Duodenal mucosa (tissue), 2 donors: ENCODE results near the gene RING1.

Source experiments
- H3K27ac ChIP-seq: one replicate; pipeline ENCODE4 v1.7.0; 2013; ENCODE audit warnings: low read depth, low read length
- H3K27me3 ChIP-seq, 2 donors: one replicate each; pipeline ENCODE4 v1.7.0; 2013; ENCODE audit warnings: low read length in 2 of 2, control low read depth in 1 of 2; ENCODE audit not compliant: insufficient read depth in 2 of 2, control insufficient read depth in 1 of 2
- H3K36me3 ChIP-seq, 2 donors: one replicate each; pipeline ENCODE4 v1.7.0; 2013; ENCODE audit warnings: low read length in 2 of 2, control low read depth in 1 of 2; ENCODE audit not compliant: insufficient read depth in 2 of 2, control insufficient read depth in 1 of 2
- H3K4me1 ChIP-seq, 2 donors: one replicate each; pipeline ENCODE4 v1.7.0; 2013; ENCODE audit warnings: low read length in 2 of 2, control low read depth in 1 of 2; ENCODE audit not compliant: insufficient read depth in 2 of 2, control insufficient read depth in 1 of 2
- H3K4me3 ChIP-seq, 2 donors: one replicate each; pipeline ENCODE4 v1.7.0; 2013; ENCODE audit warnings: low read length in 2 of 2, low read depth in 1 of 2
- H3K9ac ChIP-seq, 2 donors: one replicate each; pipeline ENCODE4 v1.7.0; 2013; ENCODE audit warnings: low read length in 2 of 2, low read depth in 1 of 2
- H3K9me3 ChIP-seq, 2 donors: one replicate each; pipeline ENCODE4 v1.7.0; 2013; ENCODE audit warnings: low read length in 2 of 2, control low read depth in 1 of 2; ENCODE audit not compliant: control insufficient read depth in 1 of 2

Gene RING1

DNA sequence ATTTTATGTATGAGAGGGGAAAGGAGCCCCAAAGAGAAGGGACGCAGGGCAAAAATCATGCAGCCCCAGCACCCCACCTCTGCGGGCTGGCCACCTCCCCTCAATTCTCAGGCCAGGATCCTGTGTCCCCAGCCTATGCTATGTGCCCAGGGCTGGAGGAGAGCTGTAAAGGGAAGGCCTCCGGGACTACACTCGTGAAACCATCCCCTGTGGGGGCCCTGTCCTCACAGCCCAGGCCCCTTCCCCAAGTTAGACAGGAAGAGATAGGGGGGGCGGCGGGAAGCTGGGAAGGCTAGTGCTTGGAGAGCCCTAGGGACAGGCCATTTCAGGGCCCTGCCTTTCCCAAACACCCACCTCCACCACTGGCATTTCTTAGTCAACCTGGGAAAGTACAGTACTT lies 14.7 kb upstream of the RING1 start:
- Histone ChIP-seq H3K4me1 (peaks cover 20 to 23% of the 10 kb centered on the region in 2 donors), H3K36me3 (peaks cover 27 to 34% of the 10 kb centered on the region in 2 donors), H3K27me3 (peaks cover 12 to 37% of the 10 kb centered on the region in 2 donors), H3K9me3 (no peaks in the 10 kb centered on the region), H3K27ac (no peak overlapping the region), H3K9ac (no peak overlapping the region), H3K4me3 (no peak overlapping the region)

DNA sequence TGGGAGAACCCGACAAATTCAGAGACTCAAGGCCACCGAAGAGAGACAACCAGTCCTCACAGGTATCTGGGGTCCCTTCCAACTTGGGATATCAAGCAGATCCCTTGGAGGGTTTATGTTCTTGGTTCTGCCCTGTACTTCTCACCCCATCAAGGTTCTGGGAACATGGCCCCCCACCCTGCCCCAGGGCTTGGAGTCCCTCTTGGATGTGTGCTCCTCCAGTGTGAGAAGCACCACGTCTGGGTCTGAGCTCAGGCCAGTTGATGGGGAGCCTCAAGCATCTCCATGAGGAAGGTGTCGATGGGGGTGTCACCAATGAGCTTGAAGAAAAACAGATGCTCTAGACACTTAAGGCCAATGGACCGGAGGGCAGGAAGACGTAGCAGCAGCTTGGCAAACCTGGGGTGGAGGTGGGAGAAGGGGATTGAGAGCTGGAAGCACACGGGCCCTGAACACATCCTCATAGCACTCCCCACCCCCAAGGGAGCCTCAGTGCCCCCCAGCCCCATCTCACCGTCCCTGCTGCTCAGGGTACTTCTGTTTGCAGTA lies 13.8 kb upstream of the RING1 start:
- Histone ChIP-seq H3K36me3 (peaks cover 27 to 34% of the 10 kb centered on the region in 2 donors), H3K4me1 (peaks cover 27% of the 10 kb centered on the region in 2 donors), H3K27me3 (peaks cover 12 to 33% of the 10 kb centered on the region in 2 donors), H3K27ac (no peak overlapping the region), H3K4me3 (no peak overlapping the region), H3K9ac (no peak overlapping the region), H3K9me3 (no peaks in the 10 kb centered on the region)

DNA sequence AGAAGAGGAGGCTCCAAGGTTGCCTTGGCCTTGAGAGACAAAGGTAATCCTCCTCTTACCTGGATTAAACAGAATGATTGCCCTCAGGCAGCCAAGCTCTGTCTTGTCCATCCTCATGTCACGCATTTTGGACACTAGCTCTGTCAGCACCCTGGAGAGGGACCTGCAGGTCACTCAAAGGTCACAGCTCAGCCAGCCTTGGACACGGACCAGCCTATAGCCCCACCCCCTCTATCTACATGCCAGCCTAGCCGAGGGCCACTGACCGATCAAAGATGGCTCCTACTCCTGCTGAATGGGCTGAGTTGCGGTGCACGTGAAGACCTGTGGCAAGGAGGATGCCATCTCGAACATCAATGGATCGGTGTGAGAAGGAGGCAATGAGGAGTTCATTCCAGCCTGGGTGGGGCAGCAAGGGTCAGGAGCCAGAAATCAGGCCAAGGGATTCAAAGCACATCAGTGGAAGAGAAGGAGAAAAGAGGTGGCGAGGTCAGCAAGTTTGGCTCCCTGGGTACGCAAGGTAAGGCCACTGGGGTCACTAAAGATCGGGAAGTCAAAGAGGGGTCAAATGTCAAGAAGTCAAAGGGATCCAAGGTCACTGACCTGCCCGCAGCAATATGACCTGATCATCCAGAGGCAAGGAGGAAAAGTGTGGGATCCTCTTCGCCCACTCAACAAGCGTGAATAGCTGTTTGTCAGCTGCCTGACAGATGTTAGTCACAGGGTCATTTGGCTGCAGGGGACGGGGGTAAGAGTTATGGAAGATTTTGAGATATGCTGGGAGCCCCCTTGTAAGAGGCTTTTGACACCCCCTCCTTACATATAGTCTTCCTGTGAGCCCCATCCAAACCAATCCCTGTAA lies 12.8 kb upstream of the RING1 start:
- Histone ChIP-seq H3K9me3 (no peaks in the 10 kb centered on the region), H3K27me3 (peaks cover 12 to 23% of the 10 kb centered on the region in 2 donors), H3K4me3 (no peak overlapping the region), H3K9ac (no peak overlapping the region), H3K4me1 (peaks cover 29% of the 10 kb centered on the region in 2 donors), H3K36me3 (peaks cover 27 to 34% of the 10 kb centered on the region in 2 donors), H3K27ac (no peak overlapping the region)

DNA sequence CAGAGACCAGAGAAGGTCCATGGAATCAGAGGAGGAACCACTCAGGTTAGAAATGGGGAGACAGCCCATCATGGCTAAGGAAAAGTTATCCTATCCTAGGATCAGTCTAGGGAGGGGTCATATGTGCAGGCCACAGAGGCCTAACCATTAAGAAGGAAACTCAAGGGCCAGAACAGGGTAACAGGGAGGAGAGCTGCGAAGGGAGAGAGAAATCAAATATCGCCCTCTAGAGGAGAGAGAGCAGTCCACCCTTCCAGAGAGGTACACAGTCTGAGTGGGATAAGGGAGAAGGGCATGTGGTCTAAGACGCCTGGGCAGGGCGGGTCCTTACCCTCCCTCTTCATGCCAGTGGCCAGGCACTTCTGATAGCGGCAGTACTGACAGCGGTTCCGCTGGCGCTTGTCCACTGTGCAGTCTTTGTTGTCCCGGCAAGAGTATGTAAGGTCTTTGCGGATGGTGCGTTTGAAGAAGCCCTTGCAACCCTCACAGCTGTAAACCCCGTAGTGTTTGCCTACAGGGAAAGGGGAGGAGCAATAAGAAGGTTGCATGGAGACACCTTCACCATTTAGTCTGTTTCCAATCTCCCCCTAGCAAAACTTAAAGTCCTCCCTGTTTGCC lies 10.8 kb upstream of the RING1 start:
- H3K4me3 ChIP-seq, result no peak overlapping the region
- peaks cover 0 to 5% of the 10 kb centered on the region in 2 donors for H3K27me3 ChIP-seq
- no peak overlapping the region for H3K27ac ChIP-seq
- H3K36me3 ChIP-seq, result peaks cover 36 to 42% of the 10 kb centered on the region in 2 donors
- peaks cover 36 to 38% of the 10 kb centered on the region in 2 donors for H3K4me1 ChIP-seq
- no peaks in the 10 kb centered on the region for H3K9me3 ChIP-seq
- peak overlapping the region in 1 of 2 donors; percentile 5 for H3K9ac ChIP-seq

DNA sequence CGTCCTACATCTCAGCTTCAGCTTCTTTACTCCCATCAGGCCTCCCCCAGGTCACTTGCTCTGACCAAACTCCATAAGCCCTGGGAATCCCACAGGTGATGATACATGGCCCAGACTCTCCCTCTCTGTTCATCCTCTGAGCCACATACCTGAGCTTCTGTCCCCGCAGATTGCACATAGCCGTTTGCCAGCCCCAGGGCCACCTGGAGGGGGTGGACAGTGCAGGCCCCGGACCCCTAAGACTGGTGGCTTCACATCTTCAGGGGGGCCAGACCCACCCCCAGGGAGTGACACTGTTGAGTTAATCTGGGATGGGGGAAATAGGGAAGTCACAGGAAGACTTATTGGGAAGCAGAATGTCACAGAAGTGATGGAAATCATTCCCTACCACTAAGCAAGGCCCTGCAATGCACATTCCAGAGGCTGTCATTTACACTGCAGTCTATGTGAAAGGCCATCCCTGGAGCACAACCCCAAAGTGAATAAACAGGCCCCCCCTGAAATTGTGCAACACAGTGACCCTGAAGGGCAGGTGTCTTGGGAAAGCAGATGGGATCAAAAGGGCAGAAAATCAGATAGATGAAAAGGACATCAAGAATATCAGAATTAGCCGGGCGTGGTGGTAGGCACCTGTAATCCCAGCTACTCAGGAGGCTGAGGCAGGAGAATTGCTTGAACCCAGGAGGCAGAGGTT lies 10.0 kb upstream of the RING1 start:
- Histone ChIP-seq H3K9me3 (no peaks in the 10 kb centered on the region), H3K9ac (no peak overlapping the region), H3K27me3 (no peaks in the 10 kb centered on the region), H3K4me3 (no peak overlapping the region), H3K4me1 (peaks cover 38 to 39% of the 10 kb centered on the region in 2 donors), H3K27ac (no peak overlapping the region), H3K36me3 (peaks cover 44 to 50% of the 10 kb centered on the region in 2 donors)

DNA sequence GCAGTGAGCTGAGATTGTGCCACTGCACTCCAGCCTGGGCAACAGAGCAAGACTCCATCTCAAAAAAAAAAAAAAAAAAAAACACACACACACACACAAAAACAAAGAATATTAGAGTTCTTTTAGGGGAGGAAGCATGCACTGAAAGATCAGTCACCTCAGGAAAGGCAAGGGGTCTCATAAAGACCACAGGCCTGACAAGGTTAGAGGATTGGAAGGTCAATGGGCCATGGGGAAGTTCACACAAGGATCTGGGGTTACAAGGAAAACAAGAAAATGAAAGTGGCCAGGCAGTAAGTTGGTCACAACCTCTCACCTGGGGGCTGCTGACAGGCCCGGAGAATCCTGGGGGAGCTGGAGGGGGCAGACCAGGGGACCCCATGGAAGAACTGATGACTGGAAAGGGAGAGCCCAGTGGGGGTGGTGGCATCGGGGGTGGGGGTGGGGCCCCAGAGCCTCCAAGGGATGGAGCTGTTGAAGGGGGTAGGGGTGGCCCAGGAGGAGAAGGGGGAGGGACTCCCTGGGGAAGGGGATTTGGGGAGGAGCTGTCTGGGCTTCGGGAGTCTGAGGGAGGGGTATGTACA lies 9.4 kb upstream of the RING1 start:
- Histone ChIP-seq H3K9ac (peak overlapping the region in 1 of 2 donors; percentile 98), H3K4me3 (peak overlapping the region; percentile 93 to 98)

DNA sequence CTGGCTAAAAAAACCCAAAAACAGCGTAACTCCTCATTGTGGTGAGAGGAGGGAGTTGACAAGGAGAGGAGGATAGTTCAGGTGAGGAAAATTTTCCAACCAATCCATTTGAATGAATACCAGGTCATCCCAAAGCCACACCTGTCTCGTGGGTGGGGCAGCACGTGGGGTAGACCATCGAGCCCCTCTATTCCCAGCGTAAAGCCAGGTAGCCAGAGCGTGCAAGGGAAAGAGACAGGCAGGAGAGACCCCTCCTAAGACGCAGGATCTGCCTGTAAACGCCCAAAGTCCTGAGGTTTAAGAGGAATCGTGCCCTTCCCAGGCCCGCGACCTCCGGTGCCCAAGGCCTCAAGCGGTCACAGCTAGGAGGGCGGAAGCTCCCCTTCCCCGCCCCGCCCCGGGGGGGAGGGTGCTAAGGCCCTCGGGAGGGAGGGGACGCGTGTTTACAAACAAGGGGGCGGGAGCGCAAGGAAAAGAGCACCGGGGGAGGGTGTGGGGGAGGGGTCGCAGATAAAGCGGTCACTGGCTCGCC lies 8.5 kb upstream of the RING1 start:
- H3K4me3 ChIP-seq, result peak overlapping the region; percentile 93 to 98
- peak overlapping the region; percentile 98 for H3K27ac ChIP-seq
- H3K36me3 ChIP-seq, result peaks cover 41 to 44% of the 10 kb centered on the region in 2 donors
- H3K27me3 ChIP-seq, result no peaks in the 10 kb centered on the region
- H3K9me3 ChIP-seq, result no peaks in the 10 kb centered on the region
- H3K9ac ChIP-seq, result peak overlapping the region; percentile 94 to 98
- H3K4me1 ChIP-seq, result peaks cover 48 to 49% of the 10 kb centered on the region in 2 donors

More for the DNA sequence above, 9.4 kb upstream of the RING1 start:
- H3K27ac ChIP-seq, result no peak overlapping the region
- H3K36me3 ChIP-seq, result peaks cover 49 to 51% of the 10 kb centered on the region in 2 donors
- peaks cover 44 to 45% of the 10 kb centered on the region in 2 donors for H3K4me1 ChIP-seq
- H3K9me3 ChIP-seq, result no peaks in the 10 kb centered on the region
- no peaks in the 10 kb centered on the region for H3K27me3 ChIP-seq

DNA sequence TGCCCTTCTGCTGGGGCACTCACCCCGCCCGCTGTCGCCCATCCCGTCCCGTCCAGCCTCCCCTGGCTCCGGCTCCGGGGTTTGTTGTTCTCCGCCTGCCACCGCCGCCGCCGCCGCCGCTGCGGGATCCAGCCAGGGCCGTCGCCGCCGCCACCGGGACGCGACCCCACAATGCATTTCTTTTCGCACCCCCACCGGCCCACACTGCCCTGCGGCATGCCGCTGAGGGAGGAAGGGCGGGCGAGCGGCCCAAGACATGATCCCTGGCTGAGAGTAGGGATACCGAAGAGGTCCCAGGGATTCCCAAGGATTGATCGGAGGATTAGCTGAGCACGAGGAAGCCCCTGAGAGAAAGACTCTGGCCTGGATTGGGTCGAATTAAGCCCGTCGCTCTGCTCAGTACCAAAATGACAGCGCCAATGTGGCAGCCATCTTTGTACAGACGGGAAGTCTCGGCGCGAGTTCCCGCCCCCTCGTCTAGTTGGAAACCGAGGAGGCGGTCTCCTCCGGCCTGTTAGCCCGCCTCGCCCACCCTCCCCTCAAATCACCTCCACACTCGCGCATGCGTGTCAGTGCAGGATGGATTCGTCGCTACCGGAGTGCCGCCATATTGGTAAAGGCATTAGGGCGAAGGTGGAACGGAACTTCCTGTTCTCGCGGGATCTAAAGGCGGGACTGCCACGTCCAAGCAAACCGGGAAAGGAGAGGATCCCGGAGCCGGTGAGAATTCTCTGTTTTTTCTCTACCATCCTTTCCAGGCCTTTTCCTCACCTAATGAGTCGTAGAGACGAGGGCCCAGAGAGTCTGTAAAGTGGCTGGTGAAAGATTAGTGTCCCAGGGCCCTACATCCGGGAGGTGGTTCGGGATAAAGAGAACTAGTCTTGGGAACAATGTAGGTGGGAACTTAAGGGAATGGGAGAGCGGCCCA lies 7.8 kb upstream of the RING1 start, which contains the start of the genes RXRB and SLC39A7:
RXRB (minus strand) TSS at position 447 of the 928 bp plus-strand sequence; CDS start at position 258, 189 bp downstream.
SLC39A7 (plus strand) TSS at position 649 of the 928 bp plus-strand sequence. CDS start 379 bp downstream, outside the sequence.
- H3K9ac ChIP-seq, result peak within 1 kb of the TSS; percentile 94 to 98
- H3K4me3 ChIP-seq, result peak within 1 kb of the TSS; percentile 93 to 98
- H3K27ac ChIP-seq, result peak within 1 kb of the TSS; percentile 98
- H3K36me3 ChIP-seq, result peaks cover 34 to 37% of the 10 kb centered on the region in 2 donors
- peaks cover 54 to 57% of the 10 kb centered on the region in 2 donors for H3K4me1 ChIP-seq
- no peaks in the 10 kb centered on the region for H3K27me3 ChIP-seq
- H3K9me3 ChIP-seq, result no peaks in the 10 kb centered on the region
